ENCODE measurements around the gene SESN3.
"Not testable (repeated sequence)": the region's sequence is repeated elsewhere in the genome, so short reads cannot be mapped to it uniquely, and the experiment has no call there.

Gene SESN3

DNA sequence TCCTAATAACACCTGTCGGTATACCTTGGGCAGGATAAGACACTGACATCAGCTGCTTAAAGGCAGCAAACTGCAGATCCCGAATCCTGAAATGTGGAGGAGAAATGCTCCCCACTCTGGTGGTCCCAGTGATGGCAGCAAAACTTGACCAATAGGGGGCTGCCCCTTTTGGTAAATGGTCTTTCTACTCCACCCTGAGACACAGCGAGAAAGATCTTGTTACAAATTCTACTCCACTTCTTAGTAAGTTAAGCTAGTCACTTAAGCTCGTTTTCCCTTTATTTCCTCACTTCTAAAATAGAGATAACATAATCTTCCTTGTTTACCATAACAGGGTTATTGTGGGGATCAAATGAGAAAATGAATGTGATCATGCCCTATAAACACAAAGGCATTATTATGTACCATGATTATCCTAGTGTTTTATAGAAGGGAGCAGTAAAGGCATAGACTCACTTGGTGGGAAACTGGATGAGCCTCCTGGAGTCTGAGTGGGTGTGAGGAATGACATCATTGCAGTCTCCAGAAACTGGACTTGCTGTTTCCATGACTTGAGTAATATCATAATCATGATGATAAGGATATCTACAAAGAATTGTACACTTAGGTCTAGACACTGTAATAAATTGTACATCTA is 90.5 kb downstream of the SESN3 start:
- TF ChIP-seq, protein P1, sequence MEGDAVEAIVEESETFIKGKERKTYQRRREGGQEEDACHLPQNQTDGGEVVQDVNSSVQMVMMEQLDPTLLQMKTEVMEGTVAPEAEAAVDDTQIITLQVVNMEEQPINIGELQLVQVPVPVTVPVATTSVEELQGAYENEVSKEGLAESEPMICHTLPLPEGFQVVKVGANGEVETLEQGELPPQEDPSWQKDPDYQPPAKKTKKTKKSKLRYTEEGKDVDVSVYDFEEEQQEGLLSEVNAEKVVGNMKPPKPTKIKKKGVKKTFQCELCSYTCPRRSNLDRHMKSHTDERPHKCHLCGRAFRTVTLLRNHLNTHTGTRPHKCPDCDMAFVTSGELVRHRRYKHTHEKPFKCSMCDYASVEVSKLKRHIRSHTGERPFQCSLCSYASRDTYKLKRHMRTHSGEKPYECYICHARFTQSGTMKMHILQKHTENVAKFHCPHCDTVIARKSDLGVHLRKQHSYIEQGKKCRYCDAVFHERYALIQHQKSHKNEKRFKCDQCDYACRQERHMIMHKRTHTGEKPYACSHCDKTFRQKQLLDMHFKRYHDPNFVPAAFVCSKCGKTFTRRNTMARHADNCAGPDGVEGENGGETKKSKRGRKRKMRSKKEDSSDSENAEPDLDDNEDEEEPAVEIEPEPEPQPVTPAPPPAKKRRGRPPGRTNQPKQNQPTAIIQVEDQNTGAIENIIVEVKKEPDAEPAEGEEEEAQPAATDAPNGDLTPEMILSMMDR (IDR thresholded peaks at IDR 0.05; ENCODE audit: control insufficient read depth, insufficient read depth, low read depth, low read length, missing control alignments), result no peak
- DNase-seq (ENCODE audit: low read depth), result no peak
- no peak overlapping the region for H3K4me3 ChIP-seq (ENCODE audit: control insufficient read depth, low read depth, low read length)

DNA sequence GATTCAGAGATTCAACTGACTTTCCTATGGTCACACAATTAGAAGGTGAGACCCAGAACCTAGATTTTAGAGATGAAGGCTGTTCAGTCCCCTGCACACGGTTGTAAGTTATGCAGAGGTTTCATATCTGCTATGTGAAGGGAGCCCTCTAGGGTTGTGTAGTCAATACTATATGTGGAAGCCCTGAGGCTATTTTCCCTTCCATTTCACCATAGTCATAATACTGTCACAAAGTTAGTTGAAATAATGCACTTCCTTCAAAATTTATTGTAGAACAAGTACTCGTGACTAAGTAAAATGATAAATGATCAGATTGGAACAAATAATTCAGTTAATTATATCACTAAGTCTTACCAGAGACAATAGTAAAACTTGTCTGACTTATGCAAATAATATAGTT is 92.6 kb downstream of the SESN3 start:
- TF ChIP-seq, protein P1 (IDR thresholded peaks at IDR 0.05; ENCODE audit: control insufficient read depth, insufficient read depth, low read depth, low read length, missing control alignments), result no peak
- H3K4me3 ChIP-seq (ENCODE audit: control insufficient read depth, low read depth, low read length), result no peak overlapping the region
- DNase-seq (ENCODE audit: low read depth), result no peak

DNA sequence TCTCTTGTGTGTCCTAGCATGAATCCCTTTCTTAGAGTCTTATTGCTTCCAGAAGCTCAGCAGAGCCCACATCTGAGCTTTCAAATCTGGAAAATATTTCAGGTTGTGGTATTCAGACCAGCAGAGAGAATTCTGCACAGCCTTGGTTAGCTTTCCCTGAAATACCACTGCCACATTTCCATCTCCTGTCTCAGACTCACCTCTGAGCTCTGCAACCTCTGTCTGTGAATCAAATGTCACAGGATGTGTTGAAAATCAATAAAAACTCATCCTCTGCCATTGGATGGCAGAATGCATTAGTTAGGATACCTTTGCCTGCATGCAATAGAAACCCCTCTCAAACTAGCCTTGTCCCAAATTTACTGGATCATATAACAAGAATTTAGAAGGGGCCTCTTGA is 93.7 kb downstream of the SESN3 start:
- DNase-seq (ENCODE audit: low read depth), result no peak
- no peak overlapping the region for H3K4me3 ChIP-seq (ENCODE audit: control insufficient read depth, low read depth, low read length)
- TF ChIP-seq, protein P1 (IDR thresholded peaks at IDR 0.05; ENCODE audit: control insufficient read depth, insufficient read depth, low read depth, low read length, missing control alignments), result no peak

DNA sequence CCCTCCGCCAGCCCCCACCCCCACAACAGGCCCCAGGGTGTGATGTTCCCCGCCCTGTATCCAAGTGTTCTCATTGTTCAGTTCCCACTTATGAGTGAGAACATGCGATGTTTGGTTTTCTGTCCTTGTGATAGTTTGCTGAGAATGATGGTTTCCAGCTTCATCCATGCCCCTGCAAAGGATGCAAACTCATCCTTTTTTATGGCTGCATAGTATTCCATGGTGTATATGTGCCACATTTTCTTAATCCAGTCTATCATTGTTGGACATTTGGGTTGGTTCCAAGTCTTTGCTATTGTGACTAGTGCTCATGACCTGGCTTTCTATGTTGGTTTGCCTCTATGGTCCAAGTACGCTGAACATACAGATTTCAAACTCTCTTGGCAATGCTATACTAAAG is 94.3 kb downstream of the SESN3 start:
- not testable (repeated sequence) for DNase-seq (ENCODE audit: low read depth); H3K4me3 ChIP-seq (ENCODE audit: control insufficient read depth, low read depth, low read length)

DNA sequence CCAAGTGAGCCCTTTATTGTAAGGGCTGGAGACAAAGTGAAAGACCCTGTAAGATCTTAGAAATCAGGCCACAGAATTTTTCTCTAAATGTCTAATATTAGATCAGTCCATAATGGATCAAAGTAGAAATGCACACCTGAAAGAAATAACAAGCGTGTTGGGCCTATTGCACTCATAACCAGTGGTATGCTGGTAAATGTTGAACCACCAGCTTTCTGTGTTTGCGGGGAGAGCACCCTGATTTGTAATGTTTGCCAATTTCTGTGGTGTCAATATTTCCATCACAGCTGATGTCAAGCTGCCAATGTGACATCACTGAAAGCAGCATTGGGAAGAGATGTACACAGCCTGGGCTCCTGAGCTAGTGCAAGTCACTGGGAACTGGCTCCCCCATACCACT is 95.1 kb downstream of the SESN3 start:
- TF ChIP-seq, protein P1 (IDR thresholded peaks at IDR 0.05; ENCODE audit: control insufficient read depth, insufficient read depth, low read depth, low read length, missing control alignments), result no peak
- no peak overlapping the region for H3K4me3 ChIP-seq (ENCODE audit: control insufficient read depth, low read depth, low read length)
- DNase-seq (ENCODE audit: low read depth), result no peak

DNA sequence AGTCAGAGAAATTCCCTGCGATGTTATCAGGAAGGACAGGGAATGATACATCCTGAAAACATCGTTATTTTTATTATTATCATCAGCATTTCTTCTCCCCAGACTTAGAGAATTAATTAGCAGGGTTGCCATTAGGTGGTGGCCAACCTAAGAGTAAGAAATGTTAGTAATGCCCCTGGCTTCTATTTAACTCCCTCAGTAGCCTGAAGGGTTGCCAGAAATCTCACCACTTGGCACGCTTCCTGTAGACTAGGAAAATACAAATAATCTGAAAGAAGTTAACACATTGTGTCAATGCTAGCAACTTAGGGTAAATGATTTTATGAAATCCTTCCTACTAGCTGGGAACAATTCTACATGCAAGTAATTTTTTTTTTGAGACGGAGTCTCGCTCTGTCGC is 95.8 kb downstream of the SESN3 start:
- no peak for DNase-seq (ENCODE audit: low read depth)
- TF ChIP-seq, protein P1 (IDR thresholded peaks at IDR 0.05; ENCODE audit: control insufficient read depth, insufficient read depth, low read depth, low read length, missing control alignments), result no peak
- no peak overlapping the region for H3K4me3 ChIP-seq (ENCODE audit: control insufficient read depth, low read depth, low read length)

DNA sequence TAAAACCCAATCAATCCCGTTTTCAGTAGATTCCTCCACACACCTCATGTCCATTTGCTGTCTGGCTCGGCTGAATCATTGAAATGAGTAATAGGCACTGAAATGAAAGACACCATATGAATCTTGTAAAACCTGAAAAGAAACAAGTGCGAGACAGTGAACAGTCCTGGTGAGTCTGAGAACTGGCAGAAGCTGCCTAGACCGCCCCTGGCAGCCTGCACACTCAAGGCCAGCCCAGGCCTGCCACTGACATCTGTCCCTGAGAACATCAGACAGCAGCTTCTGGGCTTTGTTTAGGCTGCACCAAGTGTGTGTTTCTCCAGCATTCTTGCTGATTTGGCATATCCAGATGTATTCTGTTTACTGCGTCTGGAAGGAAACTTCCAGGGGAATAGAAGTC is 96.5 kb downstream of the SESN3 start:
- H3K4me3 ChIP-seq (ENCODE audit: control insufficient read depth, low read depth, low read length), result no peak overlapping the region
- peak; percentile 73 for DNase-seq (ENCODE audit: low read depth)
- TF ChIP-seq, protein P1 (IDR thresholded peaks at IDR 0.05; ENCODE audit: control insufficient read depth, insufficient read depth, low read depth, low read length, missing control alignments), result no peak
